GM12872 (cell line): Measurements from ENCODE around the gene TCP11L1.

Source experiments
- TF ChIP-seq, protein P1 (sequence below): IDR thresholded peaks from 3 replicates; pipeline ENCODE4 v1.5.1; 2011; ENCODE audit warnings: low read depth, mild to moderate bottlenecking, low read length, moderate library complexity; ENCODE audit not compliant: insufficient read depth

Gene TCP11L1

DNA sequence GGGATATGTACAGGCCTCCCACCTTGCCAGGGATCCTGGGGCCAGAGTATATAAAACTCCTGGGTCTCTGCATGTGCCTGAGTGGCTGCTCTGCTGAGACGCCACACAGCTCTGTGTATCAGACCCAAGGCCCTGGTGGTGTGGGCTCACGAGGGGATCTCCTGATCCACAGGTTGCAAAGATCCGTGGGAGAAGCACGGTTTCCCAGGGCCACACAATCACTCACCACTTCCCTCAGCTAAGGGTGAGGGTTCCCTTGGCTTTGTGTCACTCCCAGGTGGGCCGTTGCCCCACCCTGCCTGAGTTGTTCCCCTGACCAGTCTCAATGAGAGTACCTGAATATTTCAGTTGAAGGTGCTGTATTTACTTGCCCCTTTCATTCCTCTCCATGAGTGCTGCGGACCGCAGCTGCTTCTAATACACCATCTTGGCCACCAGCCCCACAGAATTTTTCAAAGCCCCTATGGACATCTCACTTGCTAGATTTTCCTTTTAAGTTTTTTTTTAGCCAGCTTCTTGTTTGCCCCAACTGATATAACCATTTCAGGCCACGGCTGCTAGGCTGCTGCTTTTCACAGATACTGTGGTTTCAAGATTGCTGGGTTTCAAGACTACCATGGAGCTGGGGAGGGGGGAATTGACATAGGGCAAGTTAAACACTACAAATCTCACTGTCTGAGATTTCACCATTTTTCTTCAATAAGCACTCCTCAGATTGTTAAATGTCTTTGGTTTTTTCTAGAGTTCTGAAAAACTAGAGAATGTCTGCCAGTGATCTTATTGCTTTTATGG is 37.4 kb upstream of the TCP11L1 start:
- TF ChIP-seq, protein P1, sequence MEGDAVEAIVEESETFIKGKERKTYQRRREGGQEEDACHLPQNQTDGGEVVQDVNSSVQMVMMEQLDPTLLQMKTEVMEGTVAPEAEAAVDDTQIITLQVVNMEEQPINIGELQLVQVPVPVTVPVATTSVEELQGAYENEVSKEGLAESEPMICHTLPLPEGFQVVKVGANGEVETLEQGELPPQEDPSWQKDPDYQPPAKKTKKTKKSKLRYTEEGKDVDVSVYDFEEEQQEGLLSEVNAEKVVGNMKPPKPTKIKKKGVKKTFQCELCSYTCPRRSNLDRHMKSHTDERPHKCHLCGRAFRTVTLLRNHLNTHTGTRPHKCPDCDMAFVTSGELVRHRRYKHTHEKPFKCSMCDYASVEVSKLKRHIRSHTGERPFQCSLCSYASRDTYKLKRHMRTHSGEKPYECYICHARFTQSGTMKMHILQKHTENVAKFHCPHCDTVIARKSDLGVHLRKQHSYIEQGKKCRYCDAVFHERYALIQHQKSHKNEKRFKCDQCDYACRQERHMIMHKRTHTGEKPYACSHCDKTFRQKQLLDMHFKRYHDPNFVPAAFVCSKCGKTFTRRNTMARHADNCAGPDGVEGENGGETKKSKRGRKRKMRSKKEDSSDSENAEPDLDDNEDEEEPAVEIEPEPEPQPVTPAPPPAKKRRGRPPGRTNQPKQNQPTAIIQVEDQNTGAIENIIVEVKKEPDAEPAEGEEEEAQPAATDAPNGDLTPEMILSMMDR = no peak

GRCh38 chr11:33005175-33005574 is 34.2 kb upstream of the TCP11L1 start:
- TF ChIP-seq, protein P1 = no peak

DNA sequence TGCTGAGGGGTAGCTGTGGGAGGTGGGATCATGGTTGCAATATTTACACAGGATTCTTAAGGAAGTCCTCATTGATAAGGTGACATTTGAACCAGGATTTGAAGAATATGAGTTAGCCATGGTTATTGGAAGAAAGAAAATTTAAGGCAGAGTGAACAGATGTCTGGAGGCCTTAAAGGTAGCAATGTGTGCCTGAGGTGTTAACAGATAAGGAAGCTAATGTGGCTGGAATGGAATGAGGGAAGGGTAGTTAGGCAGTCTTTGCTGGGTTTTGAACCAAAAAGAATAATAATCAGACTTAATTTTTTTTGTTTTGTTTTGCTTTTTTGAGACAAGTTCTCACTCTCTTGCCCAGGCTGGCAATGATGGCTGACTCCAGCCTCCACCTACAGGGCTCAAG is 33.4 kb upstream of the TCP11L1 start:
- TF ChIP-seq, protein P1 = no peak

DNA sequence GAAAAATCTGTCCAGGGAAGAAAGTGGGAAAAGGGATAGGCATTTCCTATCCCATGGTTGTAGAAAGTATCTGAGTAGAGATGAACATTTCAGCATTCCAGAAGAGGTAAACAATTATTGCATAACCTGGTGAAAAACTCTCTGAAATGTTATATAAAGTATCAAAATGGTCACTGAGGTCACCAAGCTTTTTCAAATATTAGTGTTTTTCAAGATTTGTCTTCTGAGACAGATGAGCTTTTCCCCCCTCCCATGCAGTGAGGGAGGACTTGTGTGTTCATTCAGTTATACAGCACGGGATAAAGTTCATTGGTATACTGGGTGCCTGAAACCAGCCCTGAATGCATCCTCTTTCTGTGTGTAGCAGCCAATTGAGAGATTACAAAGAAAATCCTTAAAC is 25.6 kb upstream of the TCP11L1 start:
- TF ChIP-seq, protein P1 = no peak

GRCh38 chr11:33015621-33016551 is 23.5 kb upstream of the TCP11L1 start, which contains the start of gene DEPDC7:
TSS of gene DEPDC7 (plus strand) at chr11:33015878. CDS start at chr11:33015956, 78 bp downstream.
- TF ChIP-seq, protein P1 = no peak

DNA sequence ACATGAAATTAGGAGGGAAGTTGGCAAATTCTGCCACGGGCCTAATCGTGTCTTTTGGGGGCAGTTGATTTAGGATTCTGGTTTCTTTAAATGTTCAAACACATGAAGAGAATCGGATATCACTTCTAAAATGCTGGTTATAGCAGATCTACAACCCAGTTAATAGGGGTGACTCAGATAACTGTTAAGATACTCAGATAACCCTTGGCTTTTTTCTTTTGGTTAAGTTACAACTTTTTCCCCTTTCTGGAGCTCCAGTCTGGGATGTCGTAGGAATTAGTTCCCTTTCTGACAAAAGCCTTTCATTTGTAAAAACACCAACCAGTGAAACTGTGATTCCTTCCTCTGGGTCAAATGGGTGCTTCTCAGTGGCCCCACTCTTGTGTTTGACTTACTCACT is 22.7 kb upstream of the TCP11L1 start:
- TF ChIP-seq, protein P1 = no peak

GRCh38 chr11:33017478-33017877 is 21.9 kb upstream of the TCP11L1 start:
- TF ChIP-seq, protein P1 = no peak
